Common myeloid progenitor, CD34-positive (primary cell): Measurements from ENCODE around the gene RECQL5.
A peak's percentile ranks its signal among the peaks of the same experiment; 100 is the strongest.
"Not testable (repeated sequence)": the region's sequence is repeated elsewhere in the genome, so short reads cannot be mapped to it uniquely, and the experiment has no call there.

Experiments used
- CTCF ChIA-PET: fragments of 350-600 bp; sonication (Branson Sonifier 250); formaldehyde crosslinking; loops from one replicate; lab custom pipeline; 2021; ENCODE audit warnings: antibody characterized with exemption; lab: Charles Lee
- POLR2A ChIA-PET: fragments of 350-600 bp; sonication (Branson Sonifier 250); formaldehyde crosslinking; loops from one replicate; lab custom pipeline; 2021; ENCODE audit warnings: antibody characterized with exemption; lab: Charles Lee
- DNase-seq, 3 donors: peaks; one replicate each; pipeline versions ENCODE4 v3.0.0 to v3.0.0-alpha.2; 2013
- H3K27ac ChIP-seq, 2 experiments: 1 replicate in 1 of 2; 2 replicates in 1 of 2; pipeline ENCODE4 v1.7.0; 2013; ENCODE audit warnings: inconsistent platforms in 2 of 2, low read length in 2 of 2, mild to moderate bottlenecking in 2 of 2, low read depth in 1 of 2, moderate library complexity in 1 of 2; ENCODE audit not compliant: severe bottlenecking in 2 of 2, insufficient read depth in 1 of 2, poor library complexity in 1 of 2
- H3K27me3 ChIP-seq, 5 experiments: replicated peaks in 2 of 5; 1 replicate in 3 of 5; 2 replicates in 2 of 5; pipeline versions ENCODE4 v1.6.1 to v1.7.0; 2013; ENCODE audit warnings: low read length in 4 of 5, mild to moderate bottlenecking in 2 of 5, moderate library complexity in 2 of 5, inconsistent platforms in 1 of 5; ENCODE audit not compliant: insufficient read depth in 5 of 5, control insufficient read depth in 4 of 5
- H3K36me3 ChIP-seq, 4 experiments: 1 replicate in 2 of 4; 2 replicates in 2 of 4; pipeline versions ENCODE4 v1.6.1 to v1.7.0; 2013; ENCODE audit warnings: low read length in 3 of 4, control low read depth in 1 of 4, mild to moderate bottlenecking in 1 of 4; ENCODE audit not compliant: control insufficient read depth in 4 of 4, insufficient read depth in 4 of 4
- H3K4me1 ChIP-seq, 4 experiments: 1 replicate in 3 of 4; 2 replicates in 1 of 4; pipeline versions ENCODE4 v1.6.1 to v1.7.1; 2013; ENCODE audit warnings: low read length in 3 of 4, mild to moderate bottlenecking in 3 of 4, control low read depth in 1 of 4, inconsistent platforms in 1 of 4, moderate library complexity in 1 of 4; ENCODE audit not compliant: control insufficient read depth in 4 of 4, insufficient read depth in 4 of 4; ENCODE audit errors: control extremely low read depth in 1 of 4
- H3K4me3 ChIP-seq, 7 experiments: 1 replicate in 4 of 7; 2 replicates in 3 of 7; pipeline versions ENCODE4 v1.5.1 to v1.7.0; 2013; ENCODE audit warnings: mild to moderate bottlenecking in 7 of 7, low read length in 6 of 7, moderate library complexity in 6 of 7, inconsistent platforms in 2 of 7, low read depth in 2 of 7, control low read depth in 1 of 7; ENCODE audit not compliant: insufficient read depth in 4 of 7, control insufficient read depth in 1 of 7; ENCODE audit errors: extremely low read depth in 1 of 7
- H3K9me3 ChIP-seq, 5 experiments: 1 replicate in 4 of 5; 2 replicates in 1 of 5; pipeline versions ENCODE4 v1.6.1 to v1.7.1; 2013; ENCODE audit warnings: low read length in 4 of 5, mild to moderate bottlenecking in 2 of 5, inconsistent platforms in 1 of 5, low read depth in 1 of 5, moderate library complexity in 1 of 5; ENCODE audit not compliant: control insufficient read depth in 4 of 5, insufficient read depth in 2 of 5; ENCODE audit errors: control extremely low read depth in 1 of 5
- WGBS: methylation state at CpG from one replicate; pipeline ENCODE4 v1.1.5; 2013; ENCODE audit not compliant: insufficient coverage; 5-methylcytosine and 5-hydroxymethylcytosine counted together

The RECQL5 gene

GRCh38 chr17:75589919-75590303, 77.0 kb downstream of the RECQL5 start:
- no peaks in the 10 kb centered on the region for H3K9me3 ChIP-seq
- no peak for DNase-seq
- POLR2A ChIA-PET: no interaction called here
- H3K27me3 ChIP-seq: no peaks in the 10 kb centered on the region
- peaks cover 5 to 30% (median 24%) of the 10 kb centered on the region in 4 experiments for H3K4me1 ChIP-seq
- CTCF ChIA-PET: interaction anchor here (1.2 to 4.0 kb wide), 5 partner anchors 9 to 161 kb away, joined by 3 to 18 read pairs (median 6); partner anchors contain the start of gene TSEN54
- peak overlapping the region in 6 of 7 experiments; percentile 13 to 77 (median 64) for H3K4me3 ChIP-seq
- 86% methylated on average over 24 of the region's 29 CpGs for WGBS
- no peak overlapping the region for H3K27ac ChIP-seq
- peaks cover 2 to 35% (median 27%) of the 10 kb centered on the region in 4 experiments for H3K36me3 ChIP-seq

- peaks cover 2 to 29% (median 25%) of the 10 kb centered on the region in 4 experiments for H3K36me3 ChIP-seq
- ChIA-PET CTCF (interaction anchor here (0.7 to 4.0 kb wide), 13 partner anchors 10 to 194 kb away, joined by 3 to 18 read pairs (median 5); partner anchors contain the start of gene TSEN54), POLR2A (interaction anchor here (0.9 to 1.6 kb wide), 5 partner anchors 12 to 73 kb away, joined by 4 to 6 read pairs (median 5); partner anchors contain the start of genes LLGL2 and TSEN54)
- 13% methylated on average over 87 of the region's 100 CpGs for WGBS
- H3K9me3 ChIP-seq: no peaks in the 10 kb centered on the region
- H3K27me3 ChIP-seq: no peaks in the 10 kb centered on the region
- peak; percentile 88 to 93 (median 93) for DNase-seq
- peak overlapping the region; percentile 77 to 86 for H3K27ac ChIP-seq
- H3K4me3 ChIP-seq: peak overlapping the region; percentile 73 to 93 (median 84)
- H3K4me1 ChIP-seq: peaks cover 5 to 30% (median 24%) of the 10 kb centered on the region in 4 experiments
Measured at GRCh38 chr17:75589012-75589918, 77.7 kb downstream of the RECQL5 start.

- under 1% methylated on average over 47 of the region's 49 CpGs for WGBS
- no peak for DNase-seq
- peak overlapping the region; percentile 77 to 86 for H3K27ac ChIP-seq
- POLR2A ChIA-PET: interaction anchor here (0.7 to 1.6 kb wide), 6 partner anchors 13 to 72 kb away, joined by 4 to 6 read pairs (median 4); partner anchors contain the start of genes LLGL2 and TSEN54
- peaks cover 5 to 31% (median 24%) of the 10 kb centered on the region in 4 experiments for H3K4me1 ChIP-seq
- no peaks in the 10 kb centered on the region for H3K27me3 ChIP-seq
- CTCF ChIA-PET: interaction anchor here (0.6 to 2.6 kb wide), 13 partner anchors 11 to 195 kb away, joined by 3 to 8 read pairs (median 4); partner anchors contain the start of genes LLGL2 and TSEN54
- peaks cover 0 to 27% (median 24%) of the 10 kb centered on the region in 4 experiments for H3K36me3 ChIP-seq
- H3K9me3 ChIP-seq: no peaks in the 10 kb centered on the region
- peak overlapping the region; percentile 73 to 93 (median 84) for H3K4me3 ChIP-seq
Measured at GRCh38 chr17:75588596-75589011, 78.3 kb downstream of the RECQL5 start.

- Histone ChIP-seq H3K36me3 (peaks cover 0 to 27% (median 24%) of the 10 kb centered on the region in 4 experiments), H3K27ac (peak within 1 kb of the TSS; percentile 77 to 86), H3K9me3 (no peaks in the 10 kb centered on the region), H3K4me3 (peak within 1 kb of the TSS; percentile 73 to 93 (median 84)), H3K27me3 (no peaks in the 10 kb centered on the region), H3K4me1 (peaks cover 5 to 32% (median 24%) of the 10 kb centered on the region in 4 experiments)
- CTCF ChIA-PET: interaction anchor here (0.6 to 2.6 kb wide), 13 partner anchors 10 to 195 kb away, joined by 3 to 8 read pairs (median 4); partner anchors contain the start of genes LLGL2 and TSEN54
- WGBS: under 1% methylated on average over 77 of the region's 82 CpGs
- peak; percentile 83 to 92 (median 88) for DNase-seq
- POLR2A ChIA-PET: interaction anchor here (0.5 to 1.6 kb wide), 8 partner anchors 13 to 83 kb away, joined by 4 to 6 read pairs (median 4); partner anchors contain the start of genes LLGL2 and TSEN54
Measured at GRCh38 chr17:75587675-75588595, 79.0 kb downstream of the RECQL5 start, which contains the start of gene MYO15B. MYO15B (plus strand) TSS chr17:75587800; CDS start chr17:75588058, 258 bp downstream.

GRCh38 chr17:75584849-75585175, 82.1 kb downstream of the RECQL5 start:
- Histone ChIP-seq H3K4me3 (no peak overlapping the region), H3K27ac (no peak overlapping the region), H3K36me3 (no peaks in the 10 kb centered on the region), H3K4me1 (peaks cover 5 to 28% (median 21%) of the 10 kb centered on the region in 4 experiments), H3K9me3 (no peaks in the 10 kb centered on the region), H3K27me3 (no peaks in the 10 kb centered on the region)
- 98% methylated on average over 7 of the region's 7 CpGs for WGBS
- CTCF ChIA-PET: no interaction called here
- POLR2A ChIA-PET: no interaction called here
- no peak for DNase-seq

GRCh38 chr17:75583197-75583596, 83.8 kb downstream of the RECQL5 start:
- POLR2A ChIA-PET, H3K27ac ChIP-seq, H3K9me3 ChIP-seq, H3K36me3 ChIP-seq, H3K27me3 ChIP-seq, H3K4me3 ChIP-seq, DNase-seq: not testable (repeated sequence)
- WGBS: 94% methylated on average over 5 of the region's 6 CpGs
- peaks cover 5 to 17% (median 13%) of the 10 kb centered on the region in 4 experiments for H3K4me1 ChIP-seq
- CTCF ChIA-PET: interaction anchor here (1.0 to 1.8 kb wide), 3 partner anchors 12 to 262 kb away, joined by 3 to 9 read pairs (median 4); no protein-coding TSS in a partner anchor
